NCI-H1694 (cell line): ENCODE results near the gene SCAANT1.

Experiments
- DNase-seq: peaks from one replicate; lab custom pipeline; 2025; lab: John Stamatoyannopoulos, UW

SCAANT1 gene

GRCh38 chr3:63934041-63934866 lies 22.1 kb upstream of the SCAANT1 start:
- DNase-seq, result no peak

- DNase-seq, result no peak
Measured at GRCh38 chr3:63933459-63933858, 21.3 kb upstream of the SCAANT1 start.

- DNase-seq, result no peak
Measured at GRCh38 chr3:63932509-63933212, 20.5 kb upstream of the SCAANT1 start.

GRCh38 chr3:63931290-63931689 lies 19.1 kb upstream of the SCAANT1 start:
- no peak for DNase-seq

- DNase-seq, result no peak
Measured at GRCh38 chr3:63927422-63928280, 15.5 kb upstream of the SCAANT1 start.

- DNase-seq, result no peak
Measured at GRCh38 chr3:63926309-63926708, 14.1 kb upstream of the SCAANT1 start.

- no peak for DNase-seq
Measured at GRCh38 chr3:63922491-63923199, 10.5 kb upstream of the SCAANT1 start.

- no peak for DNase-seq
Measured at GRCh38 chr3:63921741-63922482, 9.7 kb upstream of the SCAANT1 start.

- DNase-seq, result no peak
Measured at GRCh38 chr3:63920001-63920400, 7.8 kb upstream of the SCAANT1 start.

GRCh38 chr3:63918321-63918720 lies 6.1 kb upstream of the SCAANT1 start:
- no peak for DNase-seq

- no peak for DNase-seq
Measured at GRCh38 chr3:63914312-63914711, 2.1 kb upstream of the SCAANT1 start.

- DNase-seq, result no peak
Measured at GRCh38 chr3:63912768-63913588, 795 bp upstream of the SCAANT1 start.

- no peak for DNase-seq
Measured at GRCh38 chr3:63911509-63911872, 692 bp downstream of the SCAANT1 start.

GRCh38 chr3:63910891-63911290 lies 1.3 kb downstream of the SCAANT1 start:
- no peak for DNase-seq

GRCh38 chr3:63910001-63910400 lies 2.2 kb downstream of the SCAANT1 start:
- no peak for DNase-seq

- no peak for DNase-seq
Measured at GRCh38 chr3:63909431-63909830, 2.8 kb downstream of the SCAANT1 start.

GRCh38 chr3:63908776-63909175 lies 3.4 kb downstream of the SCAANT1 start:
- DNase-seq, result no peak

- no peak for DNase-seq
Measured at GRCh38 chr3:63908081-63908736, 4.0 kb downstream of the SCAANT1 start.

GRCh38 chr3:63905731-63906620 lies 6.2 kb downstream of the SCAANT1 start:
- DNase-seq, result no peak
